Fibroblast of villous mesenchyme (primary cell): ENCODE measurements around the gene NCAPD2. TPM values are rescaled to one million over a fixed set of nuclear protein-coding genes. Genes with fewer than 3 reads are reported as not detected.
"Not testable (repeated sequence)": the region's sequence is repeated elsewhere in the genome, so short reads cannot be mapped to it uniquely, and the experiment has no call there.

Experiments used
- DNase-seq: peaks from one replicate; pipeline ENCODE4 v3.0.0-alpha.2; 2010; ENCODE audit warnings: low read depth
- H3K4me3 ChIP-seq: 2 replicates; pipeline ENCODE4 v1.5.1; 2011; ENCODE audit warnings: low read depth, mild to moderate bottlenecking, low read length
- CTCF ChIP-seq: IDR thresholded peaks from 2 replicates; pipeline ENCODE4 v1.5.1; 2012; ENCODE audit warnings: low read depth, mild to moderate bottlenecking, low read length; ENCODE audit not compliant: insufficient read depth
- total RNA-seq: library from RNA; depleted of rRNA; stranded (reverse); fragments of >200 nt; gene quantifications from 2 replicates; pipeline ENCODE4 v1.2.3, GENCODE V29; 2012

The NCAPD2 gene
- total RNA-seq, 1 donor, result 52.7 TPM

GRCh38 chr12:6489449-6489848 lies 4.5 kb upstream of the NCAPD2 start:
- no peak for TF ChIP-seq CTCF
- H3K4me3 ChIP-seq, result no peak overlapping the region
- no peak for DNase-seq

GRCh38 chr12:6490673-6491072 lies 3.2 kb upstream of the NCAPD2 start:
- not testable (repeated sequence) for DNase-seq, H3K4me3 ChIP-seq

- peak; percentile 94 for DNase-seq
- TF ChIP-seq CTCF, result no peak
- H3K4me3 ChIP-seq, result peak within 1 kb of the TSS; percentile 97
Observed at GRCh38 chr12:6492838-6493496, 935 bp upstream of the NCAPD2 start, which contains the start of gene MRPL51. Gene MRPL51 (minus strand): TSS chr12:6493262. CDS start chr12:6493136, 126 bp downstream.

GRCh38 chr12:6494258-6494743 lies 399 bp downstream of the NCAPD2 start:
- no peak for DNase-seq
- H3K4me3 ChIP-seq, result peak overlapping the region; percentile 83
- TF ChIP-seq CTCF, result no peak

GRCh38 chr12:6494968-6495367 lies 1.1 kb downstream of the NCAPD2 start:
- DNase-seq, result no peak
- no peak for TF ChIP-seq CTCF
- H3K4me3 ChIP-seq, result peak overlapping the region; percentile 83

GRCh38 chr12:6497291-6497690 lies 3.4 kb downstream of the NCAPD2 start:
- H3K4me3 ChIP-seq, DNase-seq: not testable (repeated sequence)

- TF ChIP-seq CTCF, result no peak
- DNase-seq, result no peak
- no peak overlapping the region for H3K4me3 ChIP-seq
Observed at GRCh38 chr12:6500466-6500865, 6.6 kb downstream of the NCAPD2 start.
